Esophagus muscularis mucosa (tissue), 4 donors: Measurements from ENCODE around the gene ADGRV1.
"Not testable (repeated sequence)": the region's sequence is repeated elsewhere in the genome, so short reads cannot be mapped to it uniquely, and the experiment has no call there.

Experiments used
- EP300 ChIP-seq: sonication (generic); formaldehyde crosslinking; IDR thresholded peaks from one replicate; pipeline ENCODE4 v1.6.1; 2017; ENCODE audit warnings: antibody characterized with exemption
- POLR2A ChIP-seq: fragments of 450-650 bp; IDR thresholded peaks from one replicate; pipeline ENCODE4 v1.6.1; 2017; ENCODE audit warnings: antibody characterized with exemption, moderate library complexity, mild to moderate bottlenecking, low read depth
- POLR2AphosphoS5 ChIP-seq, 2 donors: sonication (generic); formaldehyde crosslinking; IDR thresholded peaks; one replicate each; pipeline ENCODE4 v1.6.1; 2017; ENCODE audit warnings: antibody characterized with exemption in 2 of 2
- TF ChIP-seq, protein P1 (sequence below), 3 experiments: fragments of 200-600 bp in 2 of 3; fragments of 450-650 bp in 1 of 3; sonication (generic) in 2 of 3; IDR thresholded peaks; one replicate each; pipeline ENCODE4 v1.5.1; 2017 to 2019; ENCODE audit warnings: antibody characterized with exemption in 3 of 3, mild to moderate bottlenecking in 2 of 3, moderate library complexity in 1 of 3

GRCh38 chr5:91041132-91041531 is 482.5 kb downstream of the ADGRV1 start:
- TF ChIP-seq POLR2A; POLR2AphosphoS5 (IDR thresholded peaks at IDR 0.05); EP300: not testable (repeated sequence)
- TF ChIP-seq, protein P1, sequence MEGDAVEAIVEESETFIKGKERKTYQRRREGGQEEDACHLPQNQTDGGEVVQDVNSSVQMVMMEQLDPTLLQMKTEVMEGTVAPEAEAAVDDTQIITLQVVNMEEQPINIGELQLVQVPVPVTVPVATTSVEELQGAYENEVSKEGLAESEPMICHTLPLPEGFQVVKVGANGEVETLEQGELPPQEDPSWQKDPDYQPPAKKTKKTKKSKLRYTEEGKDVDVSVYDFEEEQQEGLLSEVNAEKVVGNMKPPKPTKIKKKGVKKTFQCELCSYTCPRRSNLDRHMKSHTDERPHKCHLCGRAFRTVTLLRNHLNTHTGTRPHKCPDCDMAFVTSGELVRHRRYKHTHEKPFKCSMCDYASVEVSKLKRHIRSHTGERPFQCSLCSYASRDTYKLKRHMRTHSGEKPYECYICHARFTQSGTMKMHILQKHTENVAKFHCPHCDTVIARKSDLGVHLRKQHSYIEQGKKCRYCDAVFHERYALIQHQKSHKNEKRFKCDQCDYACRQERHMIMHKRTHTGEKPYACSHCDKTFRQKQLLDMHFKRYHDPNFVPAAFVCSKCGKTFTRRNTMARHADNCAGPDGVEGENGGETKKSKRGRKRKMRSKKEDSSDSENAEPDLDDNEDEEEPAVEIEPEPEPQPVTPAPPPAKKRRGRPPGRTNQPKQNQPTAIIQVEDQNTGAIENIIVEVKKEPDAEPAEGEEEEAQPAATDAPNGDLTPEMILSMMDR (IDR thresholded peaks at IDR 0.05), result not testable (repeated sequence)
